IPS DF 19.7 (cell line): ENCODE data around the gene DSCAM.

Experiments
- DNase-seq: peaks from one replicate; pipeline ENCODE4 v3.0.0-alpha.2; 2013; ENCODE audit warnings: low read depth, low spot score

The DSCAM gene

DNA sequence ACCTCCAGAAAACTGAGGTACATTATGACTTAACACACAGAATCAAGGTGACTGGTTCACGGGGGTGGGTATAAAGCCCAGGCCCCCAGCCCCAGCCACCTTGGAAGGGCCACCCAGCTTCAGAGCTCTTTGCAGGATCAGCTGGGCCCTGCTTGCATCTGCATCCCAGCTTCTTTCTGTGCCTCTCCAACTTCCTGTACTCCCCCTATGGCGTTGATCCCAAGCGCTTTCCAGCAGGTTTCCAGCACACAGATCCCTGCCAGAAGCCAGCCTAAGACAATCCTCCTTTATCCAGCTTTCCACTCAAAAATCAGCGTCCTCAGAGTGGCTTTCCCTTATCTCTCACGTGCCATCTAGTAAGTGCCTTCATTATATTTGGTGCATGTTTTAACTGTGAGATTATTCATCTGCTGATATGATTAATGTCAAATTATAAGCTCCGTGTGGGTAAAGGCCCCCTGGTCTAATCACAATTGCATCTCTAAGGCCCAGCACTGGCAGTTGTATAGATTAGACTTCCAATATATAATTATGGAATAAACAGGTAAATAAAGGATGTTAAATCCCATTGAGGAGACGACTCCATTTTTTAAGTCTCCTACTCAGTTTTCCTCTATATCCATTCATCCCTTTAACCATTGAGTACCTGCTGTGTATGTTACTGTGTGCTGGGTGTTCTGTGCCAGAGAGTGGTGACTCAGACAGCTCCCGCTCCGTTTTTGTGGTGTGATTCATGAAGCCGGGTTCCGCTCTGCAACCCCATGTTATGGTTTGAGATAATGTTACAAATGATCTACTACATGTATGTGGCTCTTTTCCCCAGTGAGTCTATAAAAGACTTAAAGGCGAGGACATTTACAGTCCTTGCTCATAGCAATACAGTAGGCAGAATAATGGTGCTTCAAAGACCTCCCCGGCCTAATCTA is 592.2 kb downstream of the DSCAM start:
- no peak for DNase-seq

DNA sequence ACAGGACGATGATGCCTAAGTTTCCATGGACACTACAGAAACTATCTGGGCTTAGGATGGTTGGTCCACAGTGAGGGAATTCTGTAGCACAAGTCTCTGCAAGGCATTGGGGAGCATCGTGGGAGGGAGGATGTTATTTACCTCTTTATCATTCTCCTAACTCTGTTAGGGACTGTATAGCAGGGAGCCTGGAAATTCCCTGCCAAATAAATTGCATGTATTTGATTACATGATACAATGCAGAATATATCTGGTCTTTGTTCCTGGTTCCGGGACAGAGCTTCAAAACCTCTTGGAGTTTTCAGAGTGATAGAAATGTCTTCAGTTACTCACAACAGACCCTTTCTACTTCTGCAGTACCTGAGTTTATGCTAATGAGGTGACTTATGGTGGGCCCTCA is 593.8 kb downstream of the DSCAM start:
- no peak for DNase-seq

GRCh38 chr21:40250514-40251294 is 596.3 kb downstream of the DSCAM start:
- no peak for DNase-seq

DNA sequence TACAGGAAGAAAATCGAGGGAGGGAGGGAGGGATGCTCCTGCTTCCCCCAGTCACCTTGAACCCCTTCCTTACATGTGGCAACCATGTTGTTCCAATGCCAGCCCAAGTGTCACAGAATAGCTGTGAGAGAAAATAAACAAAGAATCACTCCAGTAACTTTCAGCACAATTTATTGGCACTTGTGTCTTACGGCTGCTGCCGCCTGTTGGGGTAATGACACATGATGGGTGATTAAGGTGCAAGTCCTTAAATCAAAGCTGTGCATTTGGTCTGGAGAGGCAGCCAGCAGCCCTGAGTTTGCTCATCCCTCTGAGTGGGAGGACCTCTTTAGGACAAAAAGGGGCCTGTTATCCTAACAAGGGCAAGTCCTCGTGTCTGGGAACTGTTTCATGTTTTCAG is 602.0 kb downstream of the DSCAM start:
- DNase-seq = no peak

GRCh38 chr21:40243685-40244084 is 603.3 kb downstream of the DSCAM start:
- no peak for DNase-seq

DNA sequence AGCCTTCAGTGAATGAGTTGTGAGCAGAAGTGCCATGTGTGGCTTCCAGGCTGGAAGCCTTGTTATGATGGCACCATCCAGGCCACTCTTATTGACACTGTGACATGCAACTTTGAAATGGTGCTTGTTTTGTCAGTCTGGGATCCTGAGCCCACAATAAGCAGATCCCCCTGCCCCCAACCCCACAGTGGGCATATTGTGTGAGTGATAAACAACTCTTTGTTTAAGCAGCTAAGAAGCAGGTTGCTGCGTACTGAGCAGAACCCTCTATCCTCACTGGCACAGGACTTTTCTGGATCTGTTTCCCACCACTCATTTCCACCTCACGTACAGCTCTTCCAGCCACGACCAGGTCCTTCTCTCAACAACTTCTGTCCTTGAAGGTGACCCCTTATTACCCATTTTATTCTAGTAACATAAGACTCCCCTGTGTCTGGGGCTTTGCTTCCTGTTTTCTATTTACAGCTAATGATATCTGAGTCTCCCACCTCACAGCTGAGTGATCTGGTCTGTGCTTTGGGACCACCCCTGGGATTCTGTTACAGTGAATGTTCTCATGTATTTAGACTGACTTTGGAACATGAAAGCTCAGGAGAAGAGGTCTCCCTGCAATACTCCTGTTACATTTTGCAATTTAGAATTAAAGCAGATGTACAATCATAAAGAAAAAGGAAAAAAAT is 604.2 kb downstream of the DSCAM start:
- DNase-seq = no peak

DNA sequence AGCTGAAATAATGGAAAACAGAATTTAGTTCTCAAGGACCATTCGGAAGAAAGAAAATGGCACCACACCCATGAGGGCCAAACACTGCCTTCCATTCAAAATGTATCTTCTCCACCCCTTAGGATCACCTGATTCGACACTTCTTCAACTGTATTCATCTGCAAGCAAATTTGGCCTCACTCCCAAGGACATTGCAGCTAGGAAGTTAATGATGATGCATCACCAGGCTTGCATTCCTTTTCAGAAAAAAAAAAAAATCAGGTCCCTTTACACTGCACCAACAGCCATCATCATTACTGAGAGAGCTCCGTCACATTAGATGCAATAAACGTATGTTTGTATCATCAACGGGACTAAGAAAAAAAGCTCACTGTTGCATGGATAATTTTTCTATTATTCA is 611.4 kb downstream of the DSCAM start:
- DNase-seq = no peak

DNA sequence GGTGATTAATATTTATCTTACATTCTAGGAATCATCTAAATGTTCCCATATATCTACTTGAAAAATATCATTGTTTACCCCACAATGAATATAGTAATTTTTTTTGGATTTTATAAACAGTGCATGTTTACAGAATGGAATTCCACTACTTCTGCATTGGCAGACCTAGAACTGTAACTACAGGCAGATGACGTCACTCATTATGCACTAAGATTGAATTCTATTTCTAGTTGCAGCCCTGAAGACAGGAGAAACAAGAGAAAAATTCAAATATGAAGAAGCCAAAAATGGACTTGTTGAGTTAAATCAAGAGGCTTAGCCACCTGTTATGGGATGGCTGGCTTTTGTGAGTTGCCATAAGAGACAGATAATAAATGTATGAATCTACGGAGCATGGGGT is 615.0 kb downstream of the DSCAM start:
- DNase-seq = no peak

DNA sequence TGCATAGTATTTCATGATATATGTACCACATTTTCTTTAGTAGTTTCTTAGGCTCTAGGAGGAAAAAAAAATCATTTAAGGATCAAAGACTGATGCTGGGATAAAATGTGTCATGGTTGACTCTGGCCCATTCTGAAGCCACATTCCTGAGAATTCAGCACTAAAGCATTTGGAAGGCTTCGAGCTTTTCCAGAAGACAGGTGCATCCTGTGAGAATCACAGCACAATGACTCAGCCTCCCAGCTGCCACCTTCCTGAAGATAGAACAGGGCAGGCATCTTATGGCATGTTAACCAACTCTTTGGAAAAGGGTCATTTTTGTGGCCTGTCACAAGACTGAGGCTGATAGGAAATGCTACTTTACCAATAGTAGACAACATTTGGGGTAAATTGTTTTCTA is 619.9 kb downstream of the DSCAM start:
- no peak for DNase-seq

DNA sequence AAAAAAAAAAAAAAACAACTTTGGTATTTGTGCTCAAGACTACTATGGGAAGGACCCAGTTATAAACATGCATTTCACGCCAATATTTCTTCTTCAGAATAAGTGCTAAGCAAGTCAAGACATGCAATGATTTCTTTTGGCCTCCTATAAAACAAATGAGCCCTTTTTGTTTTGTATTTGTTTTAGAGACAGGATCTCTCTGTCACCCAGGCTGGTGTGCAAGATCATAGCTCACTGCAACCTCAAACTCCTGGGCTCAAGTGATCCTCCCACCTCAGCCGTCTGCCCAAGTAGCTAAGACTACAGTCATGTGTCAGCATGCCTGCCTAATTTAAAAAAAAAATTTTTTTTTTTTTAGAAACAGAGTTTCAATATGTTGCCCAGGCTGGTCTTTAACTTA is 631.0 kb downstream of the DSCAM start:
- DNase-seq = no peak

- DNase-seq = no peak
These were observed 636.7 kb downstream of the DSCAM start for GRCh38 chr21:40210251-40210650.

- DNase-seq = no peak
These were observed 638.0 kb downstream of the DSCAM start for GRCh38 chr21:40208948-40209345.

DNA sequence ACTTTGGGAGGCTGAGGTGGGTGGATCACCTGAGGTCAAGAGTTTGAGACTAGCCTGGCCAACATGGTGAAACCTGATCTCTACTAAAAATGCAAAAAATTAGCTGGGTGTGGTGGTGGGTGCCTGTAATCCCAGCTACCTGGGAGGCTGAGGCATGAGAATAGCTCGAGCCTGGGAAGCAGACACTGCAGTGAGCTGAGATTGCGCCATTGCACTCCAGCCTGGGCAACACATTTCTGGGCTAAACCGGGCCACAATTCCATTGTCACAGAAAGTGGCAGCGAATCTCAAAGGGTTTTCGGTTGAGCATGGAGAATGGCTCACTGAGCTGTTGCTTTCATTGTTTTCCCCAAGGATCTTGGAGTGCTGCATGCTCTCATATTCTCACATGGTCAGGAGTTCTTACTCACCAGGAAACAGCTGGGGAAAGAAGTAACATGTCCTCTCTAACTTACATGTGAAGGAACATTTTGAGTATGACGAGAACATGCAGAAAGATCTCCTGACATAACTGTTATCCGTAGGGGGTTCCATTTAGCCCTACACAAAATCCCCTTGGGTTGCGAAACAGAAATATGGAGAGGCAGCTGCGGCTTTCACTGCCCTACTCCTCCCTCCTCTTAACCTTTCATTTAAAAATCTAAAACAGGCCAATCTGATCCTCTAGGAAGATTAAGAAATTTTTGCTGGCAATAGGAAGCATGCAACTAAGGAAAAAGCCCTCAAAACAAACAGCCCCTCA is 638.6 kb downstream of the DSCAM start:
- no peak for DNase-seq

GRCh38 chr21:40200946-40201345 is 646.0 kb downstream of the DSCAM start:
- no peak for DNase-seq

- no peak for DNase-seq
These were observed 646.8 kb downstream of the DSCAM start for GRCh38 chr21:40200126-40200525.

DNA sequence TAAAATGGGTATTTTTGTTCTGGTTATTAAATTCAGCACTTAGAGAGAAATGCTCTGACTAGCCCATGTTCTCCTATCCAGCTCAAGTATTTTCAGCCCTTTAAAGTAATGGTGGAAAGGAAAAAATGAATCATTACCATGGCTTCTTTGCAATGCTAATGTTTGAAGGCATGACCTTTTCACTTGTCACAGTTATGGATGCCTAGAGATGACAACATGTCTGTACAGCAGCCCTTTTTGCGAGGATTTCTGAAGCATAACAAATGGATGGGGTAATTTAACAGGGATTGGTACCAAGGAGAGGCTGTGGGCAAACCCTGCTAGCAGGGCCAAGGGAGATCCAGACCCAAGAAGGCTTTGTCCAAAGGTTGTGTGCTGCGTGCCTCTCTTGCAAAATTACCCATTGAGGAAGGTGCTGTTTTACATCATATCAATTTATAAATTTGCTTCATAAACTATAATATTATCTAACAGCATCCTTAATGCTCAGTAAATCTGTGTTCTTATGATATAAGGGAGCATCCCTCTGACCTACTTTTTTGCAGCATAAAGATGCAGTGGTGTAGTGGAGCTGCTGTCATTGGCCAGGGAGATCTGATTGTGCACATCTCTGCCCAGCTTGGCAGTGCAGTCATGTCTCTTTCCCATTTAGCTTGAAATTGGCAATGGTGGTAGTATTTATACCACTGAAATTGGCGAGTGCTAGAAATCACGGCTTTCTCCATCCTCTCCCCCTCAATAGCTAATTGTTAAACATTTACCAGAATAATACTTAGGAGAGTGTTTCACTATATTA is 652.6 kb downstream of the DSCAM start:
- no peak for DNase-seq

DNA sequence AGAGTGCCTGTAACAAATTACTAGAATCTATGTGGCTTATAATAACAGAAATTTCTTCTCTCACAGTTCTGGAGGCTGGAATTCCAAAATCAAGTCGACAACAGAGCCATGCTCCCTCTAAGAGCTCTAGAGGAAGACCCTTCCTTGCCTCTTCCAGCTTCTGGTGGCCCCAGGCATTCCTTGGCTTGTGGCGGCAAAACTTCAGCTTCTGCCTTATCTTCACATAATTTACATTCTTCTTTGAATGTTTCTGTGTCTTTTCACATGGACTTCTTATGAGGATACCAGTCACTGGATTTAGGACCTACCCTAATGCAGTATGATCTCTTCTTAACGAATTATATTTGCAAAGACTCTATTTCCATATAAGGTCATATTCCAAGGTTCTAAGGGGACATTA is 655.3 kb downstream of the DSCAM start:
- no peak for DNase-seq

GRCh38 chr21:40191196-40191595 is 655.8 kb downstream of the DSCAM start:
- no peak for DNase-seq

- no peak for DNase-seq
These were observed 658.9 kb downstream of the DSCAM start for GRCh38 chr21:40187946-40188654.

DNA sequence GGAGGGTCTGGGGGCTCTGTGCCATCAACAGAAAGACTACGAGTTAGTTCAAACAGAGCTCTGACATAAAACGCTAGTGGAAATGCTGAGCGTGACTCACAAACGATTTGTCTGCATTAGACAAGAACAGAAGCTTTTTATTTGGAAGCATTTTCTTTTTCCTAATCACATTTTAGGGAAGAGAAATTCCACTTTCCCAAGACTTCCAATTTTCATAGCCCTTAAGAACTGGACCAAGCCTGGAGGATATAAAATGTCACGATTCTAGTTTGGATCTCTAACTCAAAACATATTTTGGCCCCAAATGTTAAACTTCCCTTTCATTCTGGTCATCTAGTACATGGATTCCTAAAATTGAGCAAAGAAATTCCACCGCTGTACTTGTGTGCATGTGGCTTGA is 659.7 kb downstream of the DSCAM start:
- no peak for DNase-seq
